RWPE1 (cell line): ENCODE data around the gene CCDC167.
A peak's percentile ranks its signal among the peaks of the same experiment; 100 is the strongest.
"Not testable (repeated sequence)": the region's sequence is repeated elsewhere in the genome, so short reads cannot be mapped to it uniquely, and the experiment has no call there.

Experiments
- CTCF ChIA-PET: fragments of 350-600 bp; sonication (Branson Sonifier 250); formaldehyde crosslinking; extraction: SDS; loops from one replicate; lab custom pipeline; 2021; lab: Yijun Ruan, JAX
- POLR2A ChIA-PET: fragments of 400-600 bp; formaldehyde crosslinking; extraction: SDS; loops from one replicate; lab custom pipeline; 2020; ENCODE audit warnings: antibody characterized with exemption; ENCODE audit not compliant: low non-redundant PET; lab: Yijun Ruan, JAX
- DNase-seq: peaks from one replicate; pipeline ENCODE4 v3.0.0; 2012; ENCODE audit warnings: low spot score
- H3K27ac ChIP-seq: fragments of 450-650 bp; 2 replicates; pipeline ENCODE4 v1.5.1; 2017
- CTCF ChIP-seq: fragments of 450-650 bp; conservative IDR thresholded peaks from 2 replicates; pipeline ENCODE4 v1.5.1; 2017; ENCODE audit warnings: low read depth, mild to moderate bottlenecking

Gene CCDC167

GRCh38 chr6:37456126-37456525, 43.6 kb downstream of the CCDC167 start:
- ChIA-PET CTCF (interaction anchor here (0.7 kb wide), 1 partner anchor 74 kb away, joined by 5 read pairs; no protein-coding TSS in a partner anchor), POLR2A (no interaction called here)
- DNase-seq = peak; percentile 68
- peak overlapping the region; percentile 52; the same call in 1 of the 2 replicates for H3K27ac ChIP-seq
- TF ChIP-seq CTCF = no peak

- POLR2A ChIA-PET = no interaction called here
Observed at GRCh38 chr6:37454420-37455140, 45.1 kb downstream of the CCDC167 start.

GRCh38 chr6:37452522-37452921, 47.2 kb downstream of the CCDC167 start:
- ChIA-PET CTCF (interaction anchor here (1.1 kb wide), 1 partner anchor 71 kb away, joined by 3 read pairs; no protein-coding TSS in a partner anchor), POLR2A (no interaction called here)
- TF ChIP-seq CTCF = no peak
- DNase-seq = no peak
- H3K27ac ChIP-seq = no peak overlapping the region

More at GRCh38 chr6:37454420-37455140, 45.1 kb downstream of the CCDC167 start:
- CTCF ChIA-PET = interaction anchor here (0.6 kb wide), 1 partner anchor 17 kb away, joined by 3 read pairs; no protein-coding TSS in a partner anchor
- DNase-seq = no peak
- H3K27ac ChIP-seq = peak overlapping the region; percentile 21; the same call in 1 of the 2 replicates
- TF ChIP-seq CTCF = no peak

GRCh38 chr6:37451441-37452193, 48.1 kb downstream of the CCDC167 start:
- ChIA-PET CTCF (interaction anchor here (0.6 to 1.1 kb wide), 3 partner anchors 16 to 71 kb away, joined by 3 read pairs; no protein-coding TSS in a partner anchor), POLR2A (no interaction called here)
- H3K27ac ChIP-seq = no peak overlapping the region
- DNase-seq = no peak
- TF ChIP-seq CTCF = no peak

GRCh38 chr6:37449984-37450383, 49.7 kb downstream of the CCDC167 start:
- POLR2A ChIA-PET = no interaction called here
- no peak overlapping the region for H3K27ac ChIP-seq
- no peak for DNase-seq
- CTCF ChIA-PET = interaction anchor here (0.7 kb wide), 1 partner anchor 12 kb away, joined by 3 read pairs; no protein-coding TSS in a partner anchor
- TF ChIP-seq CTCF = no peak

- POLR2A ChIA-PET, CTCF ChIA-PET, DNase-seq, H3K27ac ChIP-seq: not testable (repeated sequence)
Observed at GRCh38 chr6:37443216-37443542, 56.5 kb downstream of the CCDC167 start.
